PC-3 (cell line): ENCODE results near the gene CTSF. TPM values are rescaled to one million over a fixed set of nuclear protein-coding genes. Genes with fewer than 3 reads are reported as not detected.

Experiments used
- ATAC-seq: fragments of 200-7000 bp; cut with Tn5 transposase; 2 replicates; pipeline ENCODE4 v1.9.1; 2020; ENCODE audit warnings: mild to moderate bottlenecking, moderate library complexity
- BruUV-seq: library from RNA; stranded (reverse); fragments of 400-500 nt; replicated peaks from 2 replicates; lab custom pipeline; 2021; lab: Mats Ljungman, UMichigan
- CTCF ChIA-PET: fragments of 300-600 bp; sonication (Branson Sonifier 250); formaldehyde crosslinking; loops from one replicate; lab custom pipeline; 2022; ENCODE audit warnings: antibody characterized with exemption; lab: Charles Lee
- POLR2A ChIA-PET: fragments of 300-600 bp; sonication (Branson Sonifier 250); formaldehyde crosslinking; loops from one replicate; lab custom pipeline; 2022; ENCODE audit warnings: antibody characterized with exemption; ENCODE audit not compliant: unreplicated experiment; lab: Charles Lee
- DNase-seq: peaks from one replicate; pipeline ENCODE4 v3.0.0-alpha.2; 2015
- H2AFZ ChIP-seq: fragments of 300-600 bp; sonication (generic); 2 replicates; pipeline ENCODE4 v1.6.0; 2016; ENCODE audit warnings: antibody characterized with exemption, low read length
- H3F3A ChIP-seq: fragments of 300-600 bp; sonication (generic); one replicate; pipeline ENCODE4 v1.6.0; 2017; ENCODE audit warnings: antibody characterized with exemption, low read length, control low read depth, mild to moderate bottlenecking; ENCODE audit not compliant: unreplicated experiment
- H3K27ac ChIP-seq: fragments of 300-600 bp; sonication (generic); 2 replicates; pipeline ENCODE4 v1.5.1; 2016; ENCODE audit warnings: mild to moderate bottlenecking, low read length
- H3K27me3 ChIP-seq: fragments of 300-600 bp; sonication (generic); 2 replicates; pipeline ENCODE4 v1.6.1; 2016; ENCODE audit warnings: low read length, mixed read lengths
- H3K36me3 ChIP-seq: fragments of 300-600 bp; sonication (generic); 2 replicates; pipeline ENCODE4 v1.6.1; 2016; ENCODE audit warnings: low read depth, mixed run types, low read length, mixed read lengths
- H3K4me1 ChIP-seq: fragments of 300-600 bp; sonication (generic); 2 replicates; pipeline ENCODE4 v1.5.1; 2016; ENCODE audit warnings: low read length; ENCODE audit not compliant: insufficient read depth
- H3K4me2 ChIP-seq: fragments of 300-600 bp; sonication (generic); 2 replicates; pipeline ENCODE4 v1.6.0; 2016; ENCODE audit warnings: low read length
- H3K4me3 ChIP-seq: fragments of 300-600 bp; sonication (generic); 2 replicates; pipeline ENCODE4 v1.5.1; 2016; ENCODE audit warnings: mild to moderate bottlenecking, low read length, mixed read lengths
- H3K79me2 ChIP-seq: fragments of 300-600 bp; sonication (generic); 2 replicates; pipeline ENCODE4 v1.6.1; 2017; ENCODE audit warnings: low read length, mixed read lengths
- H3K9ac ChIP-seq: fragments of 300-600 bp; sonication (generic); 2 replicates; pipeline ENCODE4 v1.6.0; 2016; ENCODE audit warnings: mild to moderate bottlenecking, low read length
- H3K9me2 ChIP-seq: fragments of 300-600 bp; sonication (generic); replicated peaks from 2 replicates; pipeline ENCODE4 v1.6.1; 2016; ENCODE audit warnings: mixed run types, low read length, mixed read lengths
- H3K9me3 ChIP-seq: fragments of 300-600 bp; sonication (generic); 2 replicates; pipeline ENCODE4 v1.6.1; 2016; ENCODE audit warnings: low read length, mixed read lengths
- H4K20me1 ChIP-seq: fragments of 300-600 bp; sonication (generic); 2 replicates; pipeline ENCODE4 v1.6.1; 2016; ENCODE audit warnings: low read length, mixed read lengths
- EZH2 ChIP-seq: fragments of 300-600 bp; sonication (generic); IDR thresholded peaks from one replicate; pipeline ENCODE4 v1.6.1; 2017; ENCODE audit warnings: antibody characterized with exemption, mild to moderate bottlenecking, low read length; ENCODE audit not compliant: unreplicated experiment
- EZH2phosphoT487 ChIP-seq: fragments of 300-600 bp; sonication (generic); IDR thresholded peaks from 2 replicates; pipeline ENCODE4 v1.6.1; 2018; ENCODE audit warnings: mild to moderate bottlenecking, antibody characterized with exemption, low read length, borderline replicate concordance
- intact Hi-C: fragments of 100-400 bp; cut with micrococcal nuclease; formaldehyde crosslinking; loops from 2 replicates; pipeline ENCODE4 v1.9.0; 2023
- total RNA-seq: library from RNA; depleted of rRNA; stranded (reverse); fragments of >200 nt; gene quantifications from 2 replicates; pipeline ENCODE4 v1.2.3, GENCODE V29; 2014
- TF ChIP-seq, protein P1 (sequence below): fragments of 300-600 bp; sonication (generic); conservative IDR thresholded peaks from 2 replicates; pipeline ENCODE4 v1.5.1; 2017; ENCODE audit warnings: antibody characterized with exemption, low read depth, mild to moderate bottlenecking, low read length

Gene CTSF
- total RNA-seq, 1 experiment from 2014 or later: 9.4 TPM

DNA sequence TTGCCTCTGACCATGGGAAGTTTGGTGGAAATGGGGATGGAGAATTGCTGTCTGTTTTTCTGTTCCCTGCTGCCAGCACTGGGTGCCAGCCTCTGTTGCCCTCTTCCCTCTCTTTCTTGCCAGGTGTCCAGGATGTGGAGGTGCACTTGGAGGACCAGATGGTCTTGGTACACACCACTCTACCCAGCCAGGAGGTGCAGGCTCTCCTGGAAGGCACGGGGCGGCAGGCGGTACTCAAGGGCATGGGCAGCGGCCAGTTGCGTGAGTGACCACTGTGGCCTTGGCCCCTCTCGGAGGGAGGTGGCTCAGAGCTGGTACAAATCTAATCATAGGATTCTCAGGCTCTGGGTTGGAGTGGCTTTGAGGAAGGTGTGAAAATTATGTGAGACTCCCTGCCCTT, 30.6 kb upstream of the CTSF start:
- H3K27ac ChIP-seq: no peak overlapping the region
- H3K9me2 ChIP-seq: no peaks in the 10 kb centered on the region
- peaks cover 13% of the 10 kb centered on the region; the same call in 1 of the 2 replicates for H3K79me2 ChIP-seq
- H3K4me3 ChIP-seq: no peak overlapping the region
- H4K20me1 ChIP-seq: no peaks in the 10 kb centered on the region
- 0 out of 2 replicates have a peak, but pooled peaks cover 4% of the 10 kb centered on the region for H3K4me1 ChIP-seq
- H3K9ac ChIP-seq: no peak overlapping the region
- DNase-seq: no peak
- no peaks in the 10 kb centered on the region for H3K27me3 ChIP-seq
- ChIA-PET CTCF (no interaction called here), POLR2A (interaction anchor here (0.6 kb wide), 1 partner anchor 18 kb away, joined by 3 read pairs; the partner anchor contains the start of gene RBM14)
- no peaks in the 10 kb centered on the region for H3K9me3 ChIP-seq
- H2AFZ ChIP-seq: no peak overlapping the region
- peaks cover 11% of the 10 kb centered on the region; the same call in 1 of the 2 replicates for H3K36me3 ChIP-seq
- H3K4me2 ChIP-seq: no peak overlapping the region
- no TSS peak for BruUV-seq
- TF ChIP-seq EZH2: no peak
- no peak for TF ChIP-seq EZH2phosphoT487
- TF ChIP-seq, protein P1, sequence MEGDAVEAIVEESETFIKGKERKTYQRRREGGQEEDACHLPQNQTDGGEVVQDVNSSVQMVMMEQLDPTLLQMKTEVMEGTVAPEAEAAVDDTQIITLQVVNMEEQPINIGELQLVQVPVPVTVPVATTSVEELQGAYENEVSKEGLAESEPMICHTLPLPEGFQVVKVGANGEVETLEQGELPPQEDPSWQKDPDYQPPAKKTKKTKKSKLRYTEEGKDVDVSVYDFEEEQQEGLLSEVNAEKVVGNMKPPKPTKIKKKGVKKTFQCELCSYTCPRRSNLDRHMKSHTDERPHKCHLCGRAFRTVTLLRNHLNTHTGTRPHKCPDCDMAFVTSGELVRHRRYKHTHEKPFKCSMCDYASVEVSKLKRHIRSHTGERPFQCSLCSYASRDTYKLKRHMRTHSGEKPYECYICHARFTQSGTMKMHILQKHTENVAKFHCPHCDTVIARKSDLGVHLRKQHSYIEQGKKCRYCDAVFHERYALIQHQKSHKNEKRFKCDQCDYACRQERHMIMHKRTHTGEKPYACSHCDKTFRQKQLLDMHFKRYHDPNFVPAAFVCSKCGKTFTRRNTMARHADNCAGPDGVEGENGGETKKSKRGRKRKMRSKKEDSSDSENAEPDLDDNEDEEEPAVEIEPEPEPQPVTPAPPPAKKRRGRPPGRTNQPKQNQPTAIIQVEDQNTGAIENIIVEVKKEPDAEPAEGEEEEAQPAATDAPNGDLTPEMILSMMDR: no peak
- ATAC-seq: no peak
- intact Hi-C loops: no loop called here
- H3F3A ChIP-seq: no peaks in the 10 kb centered on the region

DNA sequence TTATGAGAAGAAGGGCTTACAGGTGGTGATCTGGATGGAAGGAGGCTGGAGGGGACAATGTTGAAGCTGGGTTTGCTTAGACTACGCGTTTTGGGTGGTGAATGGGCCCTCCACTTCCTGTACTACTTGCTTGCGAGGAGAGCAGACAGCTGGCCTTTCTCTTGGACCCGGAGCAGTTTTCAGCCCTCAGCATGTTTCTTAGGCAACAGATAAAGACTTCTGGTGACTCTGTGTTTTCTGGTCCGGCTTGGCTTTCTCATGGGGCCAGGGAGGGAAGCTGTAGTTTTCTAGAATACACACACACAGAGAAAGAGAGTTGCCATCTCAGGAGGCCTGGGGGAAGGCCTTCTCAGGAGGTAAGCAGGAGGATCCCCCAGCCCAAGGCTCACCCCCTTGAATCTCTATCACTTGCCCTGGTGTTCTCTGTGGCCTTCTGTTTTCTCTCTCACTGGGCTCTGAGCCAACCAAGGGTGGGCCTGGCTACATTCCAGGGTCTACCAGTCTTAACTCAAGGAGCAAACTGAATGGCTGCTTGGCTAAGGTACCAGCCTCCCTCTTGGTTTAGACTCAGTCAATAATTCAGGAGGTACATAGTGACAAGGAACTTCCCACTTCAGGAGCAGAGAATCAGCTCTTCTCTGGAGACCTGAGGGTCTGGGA, 27.0 kb upstream of the CTSF start:
- no peaks in the 10 kb centered on the region for H3K27me3 ChIP-seq
- ChIA-PET CTCF (no interaction called here), POLR2A (interaction anchor here (0.6 kb wide), 1 partner anchor 651 kb away, joined by 5 read pairs; no protein-coding TSS in a partner anchor)
- DNase-seq: no peak
- H3K9me2 ChIP-seq: no peaks in the 10 kb centered on the region
- intact Hi-C loops: no loop called here
- TF ChIP-seq, protein P1: no peak
- no peaks in the 10 kb centered on the region for H3K9me3 ChIP-seq
- H3K4me1 ChIP-seq: peaks cover 15% of the 10 kb centered on the region
- H3K9ac ChIP-seq: no peak overlapping the region
- H2AFZ ChIP-seq: no peak overlapping the region
- H4K20me1 ChIP-seq: no peaks in the 10 kb centered on the region
- peaks cover 22% of the 10 kb centered on the region for H3K79me2 ChIP-seq
- H3K36me3 ChIP-seq: peaks cover 11% of the 10 kb centered on the region; the same call in 1 of the 2 replicates
- no peak for ATAC-seq
- H3K27ac ChIP-seq: no peak overlapping the region
- H3F3A ChIP-seq: no peaks in the 10 kb centered on the region
- no peak overlapping the region for H3K4me3 ChIP-seq
- no TSS peak for BruUV-seq
- peak overlapping the region; percentile 27; the same call in 1 of the 2 replicates for H3K4me2 ChIP-seq

DNA sequence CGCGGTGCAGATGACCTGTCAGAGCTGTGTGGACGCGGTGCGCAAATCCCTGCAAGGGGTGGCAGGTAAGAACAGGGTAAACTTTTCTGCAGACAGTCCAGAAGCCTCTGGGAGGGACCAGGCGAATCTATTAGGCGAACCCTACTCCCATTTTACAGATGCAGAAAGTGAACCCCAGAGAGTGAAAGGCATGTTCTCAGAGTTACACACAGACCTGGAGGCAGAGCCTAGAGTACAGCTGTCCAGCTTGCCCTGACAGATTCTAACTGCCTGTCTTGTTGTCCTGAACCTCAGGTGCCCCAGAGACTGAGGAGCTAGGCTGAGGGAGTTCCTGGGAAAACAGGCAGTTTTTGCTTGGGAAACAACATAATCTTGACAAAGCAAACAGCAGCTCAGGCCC, 25.2 kb upstream of the CTSF start:
- H3K4me2 ChIP-seq: peak overlapping the region; percentile 91
- DNase-seq: no peak
- no peak overlapping the region for H3K27ac ChIP-seq
- no peaks in the 10 kb centered on the region for H3K9me3 ChIP-seq
- H3K9ac ChIP-seq: peak overlapping the region; percentile 77
- H3K79me2 ChIP-seq: peaks cover 22% of the 10 kb centered on the region
- H3K27me3 ChIP-seq: no peaks in the 10 kb centered on the region
- intact Hi-C loops: loop anchor here (1.0 to 2.0 kb wide), 2 partner anchors 23 to 85 kb away; partner anchors contain the start of gene RBM14
- no TSS peak for BruUV-seq
- H4K20me1 ChIP-seq: no peaks in the 10 kb centered on the region
- ChIA-PET POLR2A (interaction anchor here (0.6 kb wide), 1 partner anchor 23 kb away, joined by 3 read pairs; the partner anchor contains the start of gene RBM14), CTCF (interaction anchor here (0.7 kb wide), 1 partner anchor 31 kb away, joined by 6 read pairs; no protein-coding TSS in a partner anchor)
- H3K4me3 ChIP-seq: peak overlapping the region; percentile 77
- H3K9me2 ChIP-seq: no peaks in the 10 kb centered on the region
- TF ChIP-seq EZH2 (no peak), EZH2phosphoT487 (no peak)
- TF ChIP-seq, protein P1: no peak
- H3K4me1 ChIP-seq: peaks cover 15% of the 10 kb centered on the region
- no peak; the same call in 1 of the 2 replicates for ATAC-seq
- no peaks in the 10 kb centered on the region for H3F3A ChIP-seq
- H2AFZ ChIP-seq: peak overlapping the region; percentile 88; the same call in 1 of the 2 replicates
- H3K36me3 ChIP-seq: no peaks in the 10 kb centered on the region
